Esophagus squamous epithelium (tissue), 4 donors: ENCODE data around the gene TRIM54.

Experiments used
- CTCF ChIP-seq, 6 experiments: fragments of 450-650 bp in 4 of 6; fragments of 200-600 bp in 2 of 6; sonication (generic) in 2 of 6; IDR thresholded peaks; one replicate each; pipeline ENCODE4 v1.5.1; 2016 to 2019; ENCODE audit warnings: antibody characterized with exemption in 6 of 6, mild to moderate bottlenecking in 4 of 6, moderate library complexity in 4 of 6
- POLR2A ChIP-seq, 4 donors: fragments of 450-650 bp; IDR thresholded peaks; one replicate each; pipeline ENCODE4 v1.6.1; 2017; ENCODE audit warnings: antibody characterized with exemption in 4 of 4, mild to moderate bottlenecking in 4 of 4, moderate library complexity in 3 of 4

GRCh38 chr2:27336173-27336572, 53.9 kb downstream of the TRIM54 start:
- no peak for TF ChIP-seq CTCF (IDR thresholded peaks at IDR 0.05)
- TF ChIP-seq POLR2A (IDR thresholded peaks at IDR 0.05), result no peak
